Loucy (cell line): ENCODE data around the gene CDKN1A.

Experiments used
- H2AFZ ChIP-seq: fragments of 200-600 bp; sonication (generic); 2 replicates; pipeline ENCODE4 v1.6.0; 2016; ENCODE audit warnings: antibody characterized with exemption, mild to moderate bottlenecking, low read length, moderate library complexity
- H3F3A ChIP-seq: fragments of 200-600 bp; 2 replicates; pipeline ENCODE4 v1.6.0; 2016; ENCODE audit warnings: antibody characterized with exemption, low read depth, mild to moderate bottlenecking
- H3K27me3 ChIP-seq: fragments of 200-600 bp; sonication (generic); 2 replicates; pipeline ENCODE4 v1.6.1; 2014; ENCODE audit warnings: low read length, mild to moderate bottlenecking; ENCODE audit not compliant: insufficient read depth, poor library complexity, severe bottlenecking
- H3K36me3 ChIP-seq: fragments of 200-600 bp; sonication (generic); 2 replicates; pipeline ENCODE4 v1.6.1; 2016; ENCODE audit warnings: low read length; ENCODE audit not compliant: insufficient read depth
- H3K4me1 ChIP-seq: fragments of 200-600 bp; sonication (generic); 2 replicates; pipeline ENCODE4 v1.5.1; 2014; ENCODE audit warnings: low read length, mild to moderate bottlenecking; ENCODE audit not compliant: insufficient read depth, poor library complexity, severe bottlenecking
- H3K4me2 ChIP-seq: fragments of 200-600 bp; sonication (generic); 2 replicates; pipeline ENCODE4 v1.6.0; 2014; ENCODE audit warnings: antibody characterized with exemption, low read length, low read depth, mild to moderate bottlenecking; ENCODE audit not compliant: poor library complexity, severe bottlenecking
- H3K4me3 ChIP-seq: fragments of 200-600 bp; sonication (generic); 2 replicates; pipeline ENCODE4 v1.5.1; 2014; ENCODE audit warnings: low read length, mild to moderate bottlenecking, mixed read lengths; ENCODE audit not compliant: poor library complexity, severe bottlenecking
- H3K79me2 ChIP-seq: fragments of 200-600 bp; sonication (generic); 2 replicates; pipeline ENCODE4 v1.6.1; 2014; ENCODE audit warnings: low read length; ENCODE audit not compliant: insufficient read depth
- H3K9ac ChIP-seq: fragments of 200-600 bp; sonication (generic); 2 replicates; pipeline ENCODE4 v1.6.0; 2014; ENCODE audit warnings: mild to moderate bottlenecking, low read depth, low read length, moderate library complexity; ENCODE audit not compliant: poor library complexity, severe bottlenecking
- H3K9me2 ChIP-seq: fragments of 200-600 bp; sonication (generic); replicated peaks from 2 replicates; pipeline ENCODE4 v1.6.1; 2016; ENCODE audit warnings: low read depth, low read length, mixed read lengths
- H3K9me3 ChIP-seq: fragments of 200-600 bp; sonication (generic); 2 replicates; pipeline ENCODE4 v1.6.1; 2014; ENCODE audit warnings: mild to moderate bottlenecking, antibody characterized with exemption, low read length, low read depth; ENCODE audit not compliant: insufficient read depth
- H4K20me1 ChIP-seq: fragments of 200-600 bp; sonication (generic); 2 replicates; pipeline ENCODE4 v1.6.0; 2014; ENCODE audit warnings: antibody characterized with exemption, low read length, mild to moderate bottlenecking; ENCODE audit not compliant: insufficient read depth, poor library complexity, severe bottlenecking
- CTCF ChIP-seq: fragments of 200-600 bp; sonication (generic); conservative IDR thresholded peaks from 2 replicates; pipeline ENCODE4 v1.5.1; 2014; ENCODE audit warnings: mild to moderate bottlenecking, antibody characterized with exemption, low read length
- EZH2phosphoT487 ChIP-seq: fragments of 200-600 bp; IDR thresholded peaks from 2 replicates; pipeline ENCODE4 v1.6.1; 2018; ENCODE audit warnings: antibody characterized with exemption, mild to moderate bottlenecking, moderate library complexity, borderline replicate concordance

Gene CDKN1A

GRCh38 chr6:36712816-36713215 lies 34.3 kb downstream of the CDKN1A start:
- no peak for TF ChIP-seq CTCF
- TF ChIP-seq EZH2phosphoT487 = no peak
- Histone ChIP-seq H3K9ac (no peak overlapping the region), H3K27me3 (no peaks in the 10 kb centered on the region), H4K20me1 (peaks cover 5% of the 10 kb centered on the region), H3K79me2 (peaks cover 4% of the 10 kb centered on the region; the same call in 1 of the 2 replicates), H3K9me3 (no peaks in the 10 kb centered on the region), H3F3A (no peaks in the 10 kb centered on the region), H3K36me3 (peaks cover 65% of the 10 kb centered on the region; the same call in 1 of the 2 replicates), H3K4me2 (no peak overlapping the region), H3K4me1 (no peaks in the 10 kb centered on the region), H3K4me3 (no peak overlapping the region), H2AFZ (no peak overlapping the region), H3K9me2 (no peaks in the 10 kb centered on the region)

GRCh38 chr6:36713846-36714245 lies 35.3 kb downstream of the CDKN1A start:
- H3K9ac ChIP-seq = no peak overlapping the region
- no peaks in the 10 kb centered on the region for H3K9me2 ChIP-seq
- no peak overlapping the region for H3K4me2 ChIP-seq
- no peak overlapping the region for H3K4me3 ChIP-seq
- no peaks in the 10 kb centered on the region for H3F3A ChIP-seq
- peaks cover 70% of the 10 kb centered on the region; the same call in 1 of the 2 replicates for H3K36me3 ChIP-seq
- H2AFZ ChIP-seq = no peak overlapping the region
- H3K4me1 ChIP-seq = no peaks in the 10 kb centered on the region
- H3K27me3 ChIP-seq = no peaks in the 10 kb centered on the region
- no peaks in the 10 kb centered on the region for H3K9me3 ChIP-seq
- H3K79me2 ChIP-seq = peaks cover 4% of the 10 kb centered on the region; the same call in 1 of the 2 replicates
- no peak for TF ChIP-seq EZH2phosphoT487
- TF ChIP-seq CTCF = no peak
- peaks cover 5% of the 10 kb centered on the region for H4K20me1 ChIP-seq

GRCh38 chr6:36714511-36714910 lies 36.0 kb downstream of the CDKN1A start:
- Histone ChIP-seq H3K4me2 (no peak overlapping the region), H4K20me1 (peaks cover 5% of the 10 kb centered on the region), H3K9ac (no peak overlapping the region), H2AFZ (no peak overlapping the region), H3K4me1 (no peaks in the 10 kb centered on the region), H3K27me3 (no peaks in the 10 kb centered on the region), H3K79me2 (no peaks in the 10 kb centered on the region; the same call in 1 of the 2 replicates), H3K9me3 (no peaks in the 10 kb centered on the region), H3K36me3 (peaks cover 72% of the 10 kb centered on the region; the same call in 1 of the 2 replicates), H3F3A (no peaks in the 10 kb centered on the region), H3K9me2 (no peaks in the 10 kb centered on the region), H3K4me3 (no peak overlapping the region)
- TF ChIP-seq CTCF (no peak), EZH2phosphoT487 (no peak)
